ENCODE data around the gene TACC2. TPM values are rescaled to one million over a fixed set of nuclear protein-coding genes. Genes with fewer than 3 reads are reported as not detected.

Gene TACC2
- total RNA-seq, 1 experiment from 2014 or later: 24.4 TPM

- Mint-ChIP-seq H3K9me3 (ENCODE audit: low read depth, unreplicated experiment) (no peaks in the 10 kb centered on the region), H3K27ac (ENCODE audit: unreplicated experiment) (no peak overlapping the region), H3K27me3 (ENCODE audit: unreplicated experiment) (no peaks in the 10 kb centered on the region), H3K36me3 (ENCODE audit: insufficient read depth, unreplicated experiment) (no peaks in the 10 kb centered on the region), H3K4me3 (ENCODE audit: low read depth, unreplicated experiment) (no peak overlapping the region), H3K4me1 (ENCODE audit: low read depth, unreplicated experiment) (no peaks in the 10 kb centered on the region)
- TF ChIP-seq CTCF (IDR thresholded peaks at IDR 0.05; ENCODE audit: unreplicated experiment): no peak
- CTCF ChIA-PET: no interaction called here
- intact Hi-C loops (cut with micrococcal nuclease; ENCODE audit: unreplicated experiment): no loop called here
- DNase-seq: no peak
- no TSS peak for BruUV-seq (replicated peaks)
Measured at GRCh38 chr10:122219340-122219739, 230.4 kb downstream of the TACC2 start.

GRCh38 chr10:122220736-122221135, 231.8 kb downstream of the TACC2 start:
- Mint-ChIP-seq H3K36me3 (ENCODE audit: insufficient read depth, unreplicated experiment) (peaks cover 5% of the 10 kb centered on the region), H3K27ac (ENCODE audit: unreplicated experiment) (no peak overlapping the region), H3K4me1 (ENCODE audit: low read depth, unreplicated experiment) (no peaks in the 10 kb centered on the region), H3K4me3 (ENCODE audit: low read depth, unreplicated experiment) (no peak overlapping the region), H3K9me3 (ENCODE audit: low read depth, unreplicated experiment) (no peaks in the 10 kb centered on the region), H3K27me3 (ENCODE audit: unreplicated experiment) (no peaks in the 10 kb centered on the region)
- CTCF ChIA-PET: no interaction called here
- intact Hi-C loops (cut with micrococcal nuclease; ENCODE audit: unreplicated experiment): no loop called here
- DNase-seq: no peak
- no TSS peak for BruUV-seq (replicated peaks)
- no peak for TF ChIP-seq CTCF (IDR thresholded peaks at IDR 0.05; ENCODE audit: unreplicated experiment)

GRCh38 chr10:122221958-122222357, 233.0 kb downstream of the TACC2 start:
- no peak overlapping the region for H3K27ac Mint-ChIP-seq (ENCODE audit: unreplicated experiment)
- no peaks in the 10 kb centered on the region for H3K27me3 Mint-ChIP-seq (ENCODE audit: unreplicated experiment)
- H3K36me3 Mint-ChIP-seq (ENCODE audit: insufficient read depth, unreplicated experiment): peaks cover 5% of the 10 kb centered on the region
- no peaks in the 10 kb centered on the region for H3K9me3 Mint-ChIP-seq (ENCODE audit: low read depth, unreplicated experiment)
- intact Hi-C loops (cut with micrococcal nuclease; ENCODE audit: unreplicated experiment): no loop called here
- BruUV-seq (replicated peaks): no TSS peak
- no peak overlapping the region for H3K4me3 Mint-ChIP-seq (ENCODE audit: low read depth, unreplicated experiment)
- no peak for DNase-seq
- no peak for TF ChIP-seq CTCF (IDR thresholded peaks at IDR 0.05; ENCODE audit: unreplicated experiment)
- CTCF ChIA-PET: no interaction called here
- no peaks in the 10 kb centered on the region for H3K4me1 Mint-ChIP-seq (ENCODE audit: low read depth, unreplicated experiment)

GRCh38 chr10:122222638-122223037, 233.7 kb downstream of the TACC2 start:
- Mint-ChIP-seq H3K27me3 (ENCODE audit: unreplicated experiment) (no peaks in the 10 kb centered on the region), H3K9me3 (ENCODE audit: low read depth, unreplicated experiment) (no peaks in the 10 kb centered on the region), H3K4me3 (ENCODE audit: low read depth, unreplicated experiment) (no peak overlapping the region), H3K36me3 (ENCODE audit: insufficient read depth, unreplicated experiment) (peaks cover 5% of the 10 kb centered on the region), H3K27ac (ENCODE audit: unreplicated experiment) (no peak overlapping the region), H3K4me1 (ENCODE audit: low read depth, unreplicated experiment) (no peaks in the 10 kb centered on the region)
- CTCF ChIA-PET: no interaction called here
- no TSS peak for BruUV-seq (replicated peaks)
- intact Hi-C loops (cut with micrococcal nuclease; ENCODE audit: unreplicated experiment): no loop called here
- TF ChIP-seq CTCF (IDR thresholded peaks at IDR 0.05; ENCODE audit: unreplicated experiment): no peak
- no peak for DNase-seq
